HG03439 (cell line): Measurements from ENCODE around the gene MYBPHL.
A peak's percentile ranks its signal among the peaks of the same experiment; 100 is the strongest.
"Not testable (repeated sequence)": the region's sequence is repeated elsewhere in the genome, so short reads cannot be mapped to it uniquely, and the experiment has no call there.

ENCODE experiments used
- ATAC-seq: cut with Tn5 transposase; IDR thresholded peaks from one replicate; pipeline ENCODE4 v1.9.1; 2021; ENCODE audit warnings: mild to moderate bottlenecking, moderate library complexity; ENCODE audit not compliant: unreplicated experiment

MYBPHL gene

DNA sequence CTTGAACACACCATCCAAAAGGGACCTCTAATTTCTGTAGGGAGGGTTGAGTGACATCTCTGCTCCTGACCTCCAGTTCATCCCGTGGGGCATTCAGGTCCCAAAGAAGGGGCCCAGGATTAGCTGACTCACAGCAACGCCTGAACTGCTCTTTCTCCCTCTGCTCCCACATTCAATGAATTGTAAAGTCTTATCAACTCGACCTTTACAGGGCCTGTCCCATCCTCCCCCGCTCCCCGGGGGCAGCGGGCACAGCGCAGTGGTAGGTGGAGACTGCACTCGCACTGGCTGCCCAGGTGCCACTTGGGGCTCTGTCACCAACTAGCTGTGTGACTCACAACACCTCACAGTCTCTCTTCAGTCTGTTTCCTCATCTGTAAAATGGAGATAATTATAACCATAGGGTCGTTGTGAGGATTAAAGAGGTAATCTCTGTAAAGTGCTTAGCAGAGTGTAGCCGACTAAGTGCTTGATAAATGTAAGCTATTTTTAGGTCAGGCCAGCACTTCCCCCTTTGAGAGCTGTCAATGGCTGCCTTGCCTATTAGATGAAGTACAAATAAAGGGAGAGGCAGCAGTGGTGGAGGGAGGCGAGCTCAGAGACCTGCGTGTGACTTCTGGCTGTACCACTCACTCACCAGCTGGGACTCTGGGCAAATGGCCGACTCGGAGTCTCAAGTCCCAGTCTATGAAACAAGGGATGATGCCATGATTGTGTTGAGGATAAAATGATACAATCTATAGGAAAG, 637 bp upstream of the MYBPHL start:
- no peak for ATAC-seq

GRCh38 chr1:109305991-109306390, 820 bp downstream of the MYBPHL start:
- ATAC-seq = not testable (repeated sequence)

- ATAC-seq = no peak
These were observed 2.4 kb downstream of the MYBPHL start for GRCh38 chr1:109304226-109304920.

DNA sequence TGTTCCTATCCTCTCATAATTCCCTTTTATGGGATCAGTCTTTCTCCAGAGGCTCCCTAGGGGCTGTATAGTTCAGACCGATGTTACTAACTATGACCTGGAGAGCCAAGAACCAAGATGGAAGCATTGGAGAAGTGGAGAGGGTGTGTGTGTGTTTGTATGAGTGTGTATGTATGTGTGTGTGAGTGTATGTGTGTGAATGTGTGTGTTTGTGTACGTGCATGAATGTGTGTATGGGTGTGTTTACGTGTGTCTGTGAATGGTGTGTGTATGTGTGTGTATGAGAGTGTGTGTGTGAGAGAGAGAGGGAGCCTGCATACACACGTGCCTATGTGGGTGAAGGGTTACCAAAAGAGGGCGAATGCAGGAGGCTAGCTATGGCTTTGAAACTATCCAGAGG, 4.9 kb downstream of the MYBPHL start:
- no peak for ATAC-seq

- ATAC-seq = no peak
These were observed 6.1 kb downstream of the MYBPHL start for GRCh38 chr1:109300650-109301151.

- no peak for ATAC-seq
These were observed 7.1 kb downstream of the MYBPHL start for GRCh38 chr1:109299558-109300343.

GRCh38 chr1:109298666-109299557, 7.9 kb downstream of the MYBPHL start:
- no peak for ATAC-seq

- no peak for ATAC-seq
These were observed 10.0 kb downstream of the MYBPHL start for GRCh38 chr1:109296782-109297181.

DNA sequence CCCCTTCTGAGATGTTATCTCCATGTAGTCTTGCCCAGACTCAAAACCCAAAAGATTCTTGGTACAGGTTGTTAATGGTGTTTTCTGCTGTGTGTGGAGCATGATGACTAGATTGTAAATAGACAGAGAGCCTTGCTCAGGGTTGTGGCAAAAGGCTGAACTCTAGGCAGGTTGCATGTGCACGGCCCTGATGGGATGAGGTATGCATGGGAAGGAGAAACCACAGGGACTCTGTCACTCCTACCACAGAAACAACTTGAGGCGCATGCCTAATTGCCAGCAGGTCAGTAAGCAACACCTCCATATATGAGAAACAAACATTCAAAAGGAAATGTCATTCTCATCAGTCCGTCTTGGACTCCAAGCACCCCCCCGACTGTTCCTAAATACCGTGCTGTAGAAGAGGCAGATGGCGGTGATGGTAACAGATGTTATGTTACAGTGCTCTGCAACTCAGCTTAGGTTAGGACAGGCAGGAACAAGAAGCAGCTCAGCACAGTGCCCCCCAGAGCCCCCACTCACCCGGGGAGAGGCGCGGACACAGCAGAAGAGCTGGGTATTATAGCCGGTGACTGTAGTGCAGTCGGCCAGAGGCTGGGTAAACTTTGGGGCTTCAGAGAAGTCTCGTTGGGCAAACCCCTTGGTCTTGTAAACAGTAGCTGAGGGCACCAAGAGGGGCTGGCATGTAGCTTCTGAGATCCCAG, 10.9 kb downstream of the MYBPHL start:
- no peak for ATAC-seq

DNA sequence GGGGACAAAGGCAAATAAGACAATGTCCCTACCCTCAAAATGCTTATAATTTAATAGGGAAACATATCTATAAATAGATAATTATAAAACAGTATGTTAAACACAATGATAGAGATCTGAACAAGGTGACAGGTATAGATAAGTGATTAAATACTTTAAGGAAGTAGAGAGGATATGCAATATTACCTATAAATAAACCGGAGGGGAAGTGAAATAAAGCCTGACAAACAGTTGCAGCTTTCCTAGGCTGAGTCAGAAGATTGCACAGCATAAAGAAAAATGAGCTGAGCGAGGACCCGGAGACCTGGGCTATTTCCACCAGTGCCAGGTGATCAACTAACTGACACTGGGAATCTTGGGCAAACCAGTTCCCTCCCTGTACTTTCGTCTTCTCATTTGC, 12.3 kb downstream of the MYBPHL start:
- no peak for ATAC-seq

DNA sequence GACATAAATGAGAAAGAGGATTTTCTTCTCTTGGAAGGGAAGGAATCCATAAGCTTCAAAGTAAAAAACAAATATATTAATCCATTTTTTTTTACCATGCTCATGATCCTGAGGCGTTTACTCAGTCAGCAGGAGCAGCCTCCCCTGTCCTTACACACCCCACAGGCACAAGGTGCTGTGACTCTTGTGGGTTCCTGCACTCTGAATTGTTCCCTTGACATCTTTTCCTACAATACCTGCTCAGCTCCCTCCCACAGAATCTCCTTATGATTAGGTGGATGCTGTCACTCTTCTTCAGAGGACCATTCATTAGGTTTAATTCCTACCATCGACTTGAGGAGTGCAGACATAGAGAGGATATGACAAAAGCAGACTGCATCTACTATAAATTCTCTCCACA, 13.8 kb downstream of the MYBPHL start:
- ATAC-seq = no peak

GRCh38 chr1:109292364-109292763, 14.4 kb downstream of the MYBPHL start:
- no peak for ATAC-seq

DNA sequence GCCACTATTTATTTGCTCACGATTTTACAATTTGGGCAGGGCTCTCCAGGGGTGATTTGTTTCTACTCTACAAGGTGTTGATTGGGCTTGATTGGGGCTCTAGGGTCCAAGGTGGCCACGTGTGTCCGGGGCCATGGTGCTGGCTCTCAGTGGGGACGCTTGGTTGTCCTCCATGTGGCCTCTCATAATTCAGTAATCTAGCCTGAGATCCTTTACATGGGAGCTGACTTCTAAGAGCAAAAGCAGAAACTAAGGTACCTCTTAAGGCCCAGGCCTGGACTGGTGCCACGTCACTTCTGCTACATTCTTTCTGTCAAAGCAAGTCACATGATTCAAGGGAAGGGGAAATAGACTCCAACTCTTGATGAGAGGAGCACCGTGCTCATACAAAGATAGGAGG, 15.8 kb downstream of the MYBPHL start:
- no peak for ATAC-seq

GRCh38 chr1:109290137-109290536, 16.7 kb downstream of the MYBPHL start:
- ATAC-seq = no peak

- not testable (repeated sequence) for ATAC-seq
These were observed 20.0 kb downstream of the MYBPHL start for GRCh38 chr1:109286762-109287161.

- no peak for ATAC-seq
These were observed 22.8 kb downstream of the MYBPHL start for GRCh38 chr1:109283748-109284600.

DNA sequence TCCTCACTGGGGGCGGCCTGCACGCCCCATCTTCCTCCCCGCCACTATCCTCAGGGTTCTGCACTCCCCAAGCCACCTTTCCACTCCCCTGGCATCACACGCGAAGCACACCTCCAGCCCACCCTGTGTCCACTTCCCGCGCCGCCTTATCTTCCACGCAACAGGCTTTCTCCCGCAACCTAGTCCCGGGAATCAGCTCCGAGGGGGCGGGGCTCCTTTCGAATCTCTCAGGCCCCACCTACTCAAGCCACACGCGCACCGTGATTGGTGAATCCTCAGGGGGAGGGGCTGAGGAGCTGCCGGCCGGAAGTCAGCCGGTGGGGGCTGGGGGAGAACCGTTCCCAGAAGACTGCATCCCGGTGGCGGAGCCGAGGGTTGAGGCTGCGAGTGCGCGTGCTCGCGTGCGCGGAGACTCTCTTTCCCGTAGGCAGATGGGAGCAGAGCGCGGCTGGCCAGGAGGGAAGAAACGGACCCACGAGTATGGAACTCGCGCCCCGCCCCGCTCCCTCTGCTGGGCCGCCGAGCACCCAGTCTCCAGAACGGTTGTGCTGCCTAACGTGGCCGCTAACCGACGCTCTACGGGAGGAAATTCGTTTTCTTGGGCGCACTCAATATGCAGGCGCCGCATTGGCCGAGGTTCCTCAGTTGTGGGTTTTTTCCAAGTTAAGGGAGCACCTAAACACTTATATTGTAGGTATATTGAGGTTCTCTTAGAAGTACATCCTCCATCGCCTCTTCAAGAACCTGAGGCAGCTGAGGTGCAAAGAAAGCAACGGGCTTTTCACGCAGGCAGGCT, 23.7 kb downstream of the MYBPHL start, which contains the start of gene PSRC1:
TSS of gene PSRC1 (minus strand) at position 194 of the 796 bp plus-strand sequence.
- ATAC-seq = peak; percentile 95

- no peak for ATAC-seq
These were observed 24.3 kb downstream of the MYBPHL start for GRCh38 chr1:109282497-109282951.
